Skeletal muscle tissue (tissue), 4 donors: ENCODE data around the gene DGKE. TPM values are rescaled to one million over a fixed set of nuclear protein-coding genes. Genes with fewer than 3 reads are reported as not detected.

Experiments
- H3K27ac ChIP-seq: one replicate; pipeline ENCODE4 v1.7.0; 2013; ENCODE audit warnings: mild to moderate bottlenecking, low read depth, low read length, inconsistent platforms
- H3K27me3 ChIP-seq, 3 donors: one replicate each; pipeline ENCODE4 v1.7.0; 2013; ENCODE audit warnings: low read length in 3 of 3; ENCODE audit not compliant: control insufficient read depth in 3 of 3, insufficient read depth in 3 of 3
- H3K36me3 ChIP-seq, 3 donors: one replicate each; pipeline ENCODE4 v1.7.0; 2013; ENCODE audit warnings: low read length in 3 of 3; ENCODE audit not compliant: control insufficient read depth in 3 of 3, insufficient read depth in 3 of 3
- H3K4me1 ChIP-seq, 3 donors: one replicate each; pipeline ENCODE4 v1.7.0; 2013; ENCODE audit warnings: low read length in 3 of 3, mild to moderate bottlenecking in 3 of 3; ENCODE audit not compliant: control insufficient read depth in 3 of 3, insufficient read depth in 3 of 3
- H3K4me3 ChIP-seq, 3 donors: one replicate each; pipeline ENCODE4 v1.7.0; 2013; ENCODE audit warnings: low read length in 3 of 3
- H3K9ac ChIP-seq, 3 donors: one replicate each; pipeline ENCODE4 v1.7.0; 2013; ENCODE audit warnings: low read length in 3 of 3, mild to moderate bottlenecking in 3 of 3, moderate library complexity in 2 of 3, low read depth in 1 of 3
- H3K9me3 ChIP-seq, 3 donors: one replicate each; pipeline ENCODE4 v1.7.0; 2013; ENCODE audit warnings: low read length in 3 of 3; ENCODE audit not compliant: control insufficient read depth in 3 of 3
- total RNA-seq: library from RNA; depleted of rRNA; stranded (reverse); fragments of >200 nt; gene quantifications from one replicate; pipeline ENCODE4 v1.2.3, GENCODE V29; 2014
- donor health status: Osteomylitis.

Gene DGKE
- total RNA-seq, 1 donor from 2014 or later: 6.8 TPM

- Histone ChIP-seq H3K4me3 (no peak overlapping the region), H3K4me1 (no peaks in the 10 kb centered on the region), H3K9ac (no peak overlapping the region), H3K9me3 (no peaks in the 10 kb centered on the region), H3K36me3 (peaks cover 0 to 5% (median 3%) of the 10 kb centered on the region in 3 donors), H3K27me3 (no peaks in the 10 kb centered on the region), H3K27ac (no peak overlapping the region)
These were observed 32.5 kb downstream of the DGKE start for GRCh38 chr17:56866496-56866895.

GRCh38 chr17:56867948-56868376 is 34.0 kb downstream of the DGKE start:
- Histone ChIP-seq H3K4me1 (no peaks in the 10 kb centered on the region), H3K9me3 (no peaks in the 10 kb centered on the region), H3K9ac (no peak overlapping the region), H3K27ac (no peak overlapping the region), H3K36me3 (no peaks in the 10 kb centered on the region), H3K27me3 (no peaks in the 10 kb centered on the region), H3K4me3 (no peak overlapping the region)

- Histone ChIP-seq H3K36me3 (no peaks in the 10 kb centered on the region), H3K27me3 (no peaks in the 10 kb centered on the region), H3K27ac (no peak overlapping the region), H3K9ac (no peak overlapping the region), H3K4me3 (no peak overlapping the region), H3K9me3 (no peaks in the 10 kb centered on the region), H3K4me1 (no peaks in the 10 kb centered on the region)
These were observed 34.8 kb downstream of the DGKE start for GRCh38 chr17:56868716-56869115.

- Histone ChIP-seq H3K27me3 (no peaks in the 10 kb centered on the region), H3K9me3 (no peaks in the 10 kb centered on the region), H3K9ac (no peak overlapping the region), H3K4me3 (no peak overlapping the region), H3K36me3 (no peaks in the 10 kb centered on the region), H3K27ac (no peak overlapping the region), H3K4me1 (no peaks in the 10 kb centered on the region)
These were observed 36.2 kb downstream of the DGKE start for GRCh38 chr17:56870081-56870651.

GRCh38 chr17:56876766-56877179 is 42.8 kb downstream of the DGKE start:
- Histone ChIP-seq H3K27me3 (no peaks in the 10 kb centered on the region), H3K4me3 (no peak overlapping the region), H3K9me3 (no peaks in the 10 kb centered on the region), H3K36me3 (peaks cover 0 to 2% (median 0%) of the 10 kb centered on the region in 3 donors), H3K27ac (no peak overlapping the region), H3K9ac (no peak overlapping the region), H3K4me1 (peaks cover 0 to 10% (median 2%) of the 10 kb centered on the region in 3 donors)

GRCh38 chr17:56879280-56879679 is 45.3 kb downstream of the DGKE start:
- Histone ChIP-seq H3K4me1 (peaks cover 0 to 10% (median 2%) of the 10 kb centered on the region in 3 donors), H3K9me3 (no peaks in the 10 kb centered on the region), H3K27ac (no peak overlapping the region), H3K36me3 (peaks cover 0 to 3% (median 0%) of the 10 kb centered on the region in 3 donors), H3K9ac (no peak overlapping the region), H3K27me3 (no peaks in the 10 kb centered on the region), H3K4me3 (no peak overlapping the region)

- Histone ChIP-seq H3K36me3 (peaks cover 0 to 3% (median 0%) of the 10 kb centered on the region in 3 donors), H3K9me3 (no peaks in the 10 kb centered on the region), H3K4me1 (peaks cover 0 to 10% (median 2%) of the 10 kb centered on the region in 3 donors), H3K4me3 (no peak overlapping the region), H3K27ac (no peak overlapping the region), H3K9ac (no peak overlapping the region), H3K27me3 (no peaks in the 10 kb centered on the region)
These were observed 46.2 kb downstream of the DGKE start for GRCh38 chr17:56880133-56880532.

- Histone ChIP-seq H3K27me3 (no peaks in the 10 kb centered on the region), H3K9ac (no peak overlapping the region), H3K9me3 (no peaks in the 10 kb centered on the region), H3K4me1 (peaks cover 0 to 10% (median 2%) of the 10 kb centered on the region in 3 donors), H3K27ac (no peak overlapping the region), H3K4me3 (no peak overlapping the region), H3K36me3 (peaks cover 0 to 3% (median 0%) of the 10 kb centered on the region in 3 donors)
These were observed 46.6 kb downstream of the DGKE start for GRCh38 chr17:56880571-56880970.

GRCh38 chr17:56881685-56882295 is 47.8 kb downstream of the DGKE start:
- H3K27ac ChIP-seq: no peak overlapping the region
- peaks cover 0 to 10% (median 2%) of the 10 kb centered on the region in 3 donors for H3K4me1 ChIP-seq
- H3K9ac ChIP-seq: peak overlapping the region in 1 of 3 donors; percentile 33
- H3K27me3 ChIP-seq: no peaks in the 10 kb centered on the region
- H3K36me3 ChIP-seq: peaks cover 0 to 5% (median 0%) of the 10 kb centered on the region in 3 donors
- H3K4me3 ChIP-seq: no peak overlapping the region
- no peaks in the 10 kb centered on the region for H3K9me3 ChIP-seq

- Histone ChIP-seq H3K4me3 (no peak overlapping the region), H3K9ac (no peak overlapping the region), H3K9me3 (no peaks in the 10 kb centered on the region), H3K27me3 (no peaks in the 10 kb centered on the region), H3K36me3 (peaks cover 6 to 20% (median 6%) of the 10 kb centered on the region in 3 donors), H3K4me1 (peaks cover 0 to 10% (median 2%) of the 10 kb centered on the region in 3 donors), H3K27ac (no peak overlapping the region)
These were observed 49.7 kb downstream of the DGKE start for GRCh38 chr17:56883616-56884015.
